Mesenchymal stem cell (in vitro differentiated cells and primary cell): Measurements from ENCODE around the gene NDUFS7.

Experiments
- DNase-seq: peaks from one replicate; pipeline ENCODE4 v3.0.0-alpha.2; 2013
- H2AFZ ChIP-seq: one replicate; pipeline ENCODE4 v1.6.1; 2013; ENCODE audit warnings: low read depth, mild to moderate bottlenecking, control low read depth, inconsistent platforms, low read length, moderate library complexity
- H2AK5ac ChIP-seq: 2 replicates; pipeline ENCODE4 v1.6.1; 2013; ENCODE audit warnings: low read length, moderate library complexity, mild to moderate bottlenecking, inconsistent platforms; ENCODE audit not compliant: severe bottlenecking
- H2BK120ac ChIP-seq: one replicate; pipeline ENCODE4 v1.6.1; 2013; ENCODE audit warnings: low read depth, mild to moderate bottlenecking, inconsistent platforms, low read length, moderate library complexity
- H2BK12ac ChIP-seq, 2 experiments: one replicate each; pipeline ENCODE4 v1.6.1; 2013; ENCODE audit warnings: inconsistent platforms in 2 of 2, low read length in 2 of 2, mild to moderate bottlenecking in 2 of 2, moderate library complexity in 2 of 2, control low read depth in 1 of 2
- H2BK15ac ChIP-seq: one replicate; pipeline ENCODE4 v1.6.1; 2013; ENCODE audit warnings: mild to moderate bottlenecking, low read depth, inconsistent platforms; ENCODE audit not compliant: poor library complexity, severe bottlenecking
- H2BK5ac ChIP-seq: 2 replicates; pipeline ENCODE4 v1.6.1; 2013; ENCODE audit warnings: low read depth, mild to moderate bottlenecking, low read length, control low read depth, inconsistent platforms; ENCODE audit not compliant: poor library complexity, severe bottlenecking
- H3K14ac ChIP-seq, 2 experiments: one replicate each; pipeline ENCODE4 v1.6.1; 2013; ENCODE audit warnings: inconsistent platforms in 2 of 2, low read length in 2 of 2, control low read depth in 1 of 2, mild to moderate bottlenecking in 1 of 2, moderate library complexity in 1 of 2
- H3K18ac ChIP-seq, 2 experiments: one replicate each; pipeline ENCODE4 v1.6.1; 2013; ENCODE audit warnings: inconsistent platforms in 2 of 2, low read length in 2 of 2, control low read depth in 1 of 2, low read depth in 1 of 2, mild to moderate bottlenecking in 1 of 2
- H3K23ac ChIP-seq, 2 experiments: one replicate each; pipeline ENCODE4 v1.6.1; 2013; ENCODE audit warnings: inconsistent platforms in 2 of 2, low read length in 2 of 2, mild to moderate bottlenecking in 2 of 2, moderate library complexity in 2 of 2, control low read depth in 1 of 2
- H3K27ac ChIP-seq: 2 replicates; pipeline ENCODE4 v1.5.1; 2013; ENCODE audit warnings: mild to moderate bottlenecking, moderate library complexity, low read length, control low read depth, inconsistent platforms; ENCODE audit not compliant: poor library complexity, severe bottlenecking
- H3K27me3 ChIP-seq, 2 experiments: 2 replicates each; pipeline versions ENCODE4 v1.6.1 to v1.7.0; 2013; ENCODE audit warnings: low read length in 2 of 2, mild to moderate bottlenecking in 2 of 2, moderate library complexity in 2 of 2, control low read depth in 1 of 2, inconsistent platforms in 1 of 2; ENCODE audit not compliant: control insufficient read depth in 1 of 2, insufficient read depth in 1 of 2
- H3K36me3 ChIP-seq, 2 experiments: 2 replicates each; pipeline versions ENCODE4 v1.6.1 to v1.7.0; 2013; ENCODE audit warnings: low read length in 2 of 2, control low read depth in 1 of 2, inconsistent platforms in 1 of 2, low read depth in 1 of 2, mild to moderate bottlenecking in 1 of 2; ENCODE audit not compliant: insufficient read depth in 2 of 2, control insufficient read depth in 1 of 2
- H3K4ac ChIP-seq, 2 experiments: one replicate each; pipeline ENCODE4 v1.6.1; 2013; ENCODE audit warnings: inconsistent platforms in 2 of 2, low read length in 2 of 2, mild to moderate bottlenecking in 2 of 2, moderate library complexity in 2 of 2, control low read depth in 1 of 2, low read depth in 1 of 2
- H3K4me1 ChIP-seq: 2 replicates; pipeline ENCODE4 v1.6.1; 2013; ENCODE audit warnings: low read depth, low read length, control low read depth; ENCODE audit not compliant: control insufficient read depth, insufficient read depth
- H3K4me2 ChIP-seq: 2 replicates; pipeline ENCODE4 v1.6.1; 2013; ENCODE audit warnings: low read length, mild to moderate bottlenecking, inconsistent platforms; ENCODE audit not compliant: poor library complexity, severe bottlenecking
- H3K4me3 ChIP-seq, 2 experiments: 2 replicates each; pipeline versions ENCODE4 v1.5.1 to v1.7.0; 2013; ENCODE audit warnings: low read length in 2 of 2, mild to moderate bottlenecking in 2 of 2, control low read depth in 1 of 2, low read depth in 1 of 2; ENCODE audit not compliant: insufficient read depth in 1 of 2
- H3K79me1 ChIP-seq: replicated peaks from 2 replicates; pipeline ENCODE4 v1.6.1; 2013; ENCODE audit warnings: mild to moderate bottlenecking, control low read depth, low read length, inconsistent platforms; ENCODE audit not compliant: poor library complexity, severe bottlenecking
- H3K9ac ChIP-seq: 2 replicates; pipeline ENCODE4 v1.7.0; 2013; ENCODE audit warnings: mild to moderate bottlenecking, low read length, moderate library complexity
- H3K9me3 ChIP-seq: 2 replicates; pipeline ENCODE4 v1.7.0; 2013; ENCODE audit warnings: mild to moderate bottlenecking, low read length; ENCODE audit not compliant: control insufficient read depth
- H4K8ac ChIP-seq: one replicate; pipeline ENCODE4 v1.6.1; 2013; ENCODE audit warnings: inconsistent platforms, mild to moderate bottlenecking, low read length, moderate library complexity
- H4K91ac ChIP-seq: one replicate; pipeline ENCODE4 v1.6.1; 2013; ENCODE audit warnings: mild to moderate bottlenecking, low read length, inconsistent platforms
- WGBS: methylation state at CpG from one replicate; pipeline ENCODE4 v1.1.7; 2013; ENCODE audit warnings: mixed read lengths; 5-methylcytosine and 5-hydroxymethylcytosine counted together

NDUFS7 gene

GRCh38 chr19:1384085-1384462 lies 367 bp downstream of the NDUFS7 start:
- H3K4me3 ChIP-seq = peak overlapping the region; percentile 86 to 96
- H3K9me3 ChIP-seq = no peaks in the 10 kb centered on the region
- peak overlapping the region; percentile 78 for H4K8ac ChIP-seq
- H2BK15ac ChIP-seq = peak overlapping the region; percentile 68
- peak overlapping the region; percentile 57 for H4K91ac ChIP-seq
- peak overlapping the region; percentile 51 to 67 for H3K4ac ChIP-seq
- H3K18ac ChIP-seq = peak overlapping the region; percentile 61 to 79
- peak overlapping the region in 1 of 2 experiments; percentile 77 for H3K14ac ChIP-seq
- H3K36me3 ChIP-seq = peaks cover 9 to 34% of the 10 kb centered on the region in 2 experiments
- 1% methylated on average over 22 of the region's 23 CpGs for WGBS
- peak overlapping the region; percentile 96 for H3K9ac ChIP-seq
- DNase-seq = no peak
- no peak overlapping the region for H3K23ac ChIP-seq
- H2BK120ac ChIP-seq = peak overlapping the region; percentile 11
- H3K79me1 ChIP-seq = peaks cover 33% of the 10 kb centered on the region
- H3K4me2 ChIP-seq = peak overlapping the region; percentile 61
- H3K27ac ChIP-seq = no peak overlapping the region
- peak overlapping the region; percentile 30 for H2AFZ ChIP-seq
- H3K27me3 ChIP-seq = no peaks in the 10 kb centered on the region
- no peak overlapping the region for H2BK12ac ChIP-seq
- H2AK5ac ChIP-seq = no peak overlapping the region
- no peak overlapping the region for H2BK5ac ChIP-seq
- peaks cover 6% of the 10 kb centered on the region for H3K4me1 ChIP-seq

DNA sequence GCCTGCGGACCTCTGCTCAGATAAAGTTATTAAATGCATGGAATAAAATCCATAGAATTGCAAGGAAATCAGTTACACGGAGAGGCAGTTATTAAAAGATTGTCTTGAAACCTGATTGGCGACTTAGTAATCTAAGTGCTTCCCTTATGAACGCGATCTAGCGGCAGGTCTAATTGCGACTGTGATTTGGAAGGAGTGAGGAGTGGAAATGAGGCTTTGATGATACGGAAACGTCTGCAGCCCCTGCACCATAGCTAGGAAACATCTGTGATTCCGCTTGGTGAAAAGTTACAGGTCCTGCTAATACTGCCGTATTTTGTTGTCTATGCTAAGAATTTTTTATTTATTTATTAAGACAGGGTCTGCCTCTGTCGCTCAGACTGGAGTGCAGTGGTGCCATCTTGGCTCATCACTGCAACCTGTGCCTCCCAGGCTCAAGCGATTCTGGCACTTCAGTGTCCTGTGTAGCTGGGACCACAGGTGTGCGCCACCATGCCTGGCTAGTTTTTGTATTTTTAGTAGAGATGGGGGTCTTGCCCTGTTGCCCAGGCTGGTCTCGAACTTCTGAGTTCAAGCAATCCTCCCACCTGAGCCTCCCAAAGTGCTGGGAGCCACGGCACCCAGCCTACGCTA lies 887 bp downstream of the NDUFS7 start:
- no peak overlapping the region for H3K4ac ChIP-seq
- H2BK15ac ChIP-seq = no peak overlapping the region
- H2AK5ac ChIP-seq = no peak overlapping the region
- H2BK5ac ChIP-seq = no peak overlapping the region
- peaks cover 31% of the 10 kb centered on the region for H3K79me1 ChIP-seq
- H4K91ac ChIP-seq = no peak overlapping the region
- H2AFZ ChIP-seq = no peak overlapping the region
- H3K18ac ChIP-seq = no peak overlapping the region
- no peak overlapping the region for H3K14ac ChIP-seq
- H3K4me3 ChIP-seq = peak overlapping the region; percentile 86 to 96
- H3K9me3 ChIP-seq = no peaks in the 10 kb centered on the region
- no peak overlapping the region for H3K23ac ChIP-seq
- 58% methylated on average over 17 of the region's 17 CpGs for WGBS
- peak; percentile 26 for DNase-seq
- H3K9ac ChIP-seq = peak overlapping the region; percentile 96
- H3K27me3 ChIP-seq = no peaks in the 10 kb centered on the region
- peaks cover 6% of the 10 kb centered on the region for H3K4me1 ChIP-seq
- H4K8ac ChIP-seq = no peak overlapping the region
- H2BK12ac ChIP-seq = no peak overlapping the region
- no peak overlapping the region for H3K27ac ChIP-seq
- H3K4me2 ChIP-seq = peak overlapping the region; percentile 61
- H2BK120ac ChIP-seq = no peak overlapping the region
- peaks cover 14 to 34% of the 10 kb centered on the region in 2 experiments for H3K36me3 ChIP-seq

DNA sequence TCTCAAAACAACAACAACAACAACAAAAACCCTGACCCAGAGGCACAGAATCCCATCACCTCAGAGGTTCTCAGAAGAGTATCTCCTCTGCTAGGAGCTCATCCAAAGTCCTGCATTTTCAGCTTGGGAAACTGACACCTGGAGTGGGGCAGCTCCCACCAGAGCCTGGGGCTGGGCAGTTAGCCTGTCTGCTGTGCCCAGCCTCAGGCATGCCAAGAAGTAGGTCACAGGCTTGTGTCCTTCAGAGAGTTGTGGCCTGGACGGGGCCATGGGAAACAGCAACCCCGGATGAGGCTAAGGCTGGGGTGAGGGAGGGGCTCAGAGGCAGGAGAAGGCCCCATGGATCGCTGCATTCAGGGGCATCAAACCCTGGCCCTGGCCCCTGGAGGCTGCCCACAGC lies 2.1 kb downstream of the NDUFS7 start:
- peaks cover 38% of the 10 kb centered on the region for H3K79me1 ChIP-seq
- H3K4me3 ChIP-seq = no peak overlapping the region
- H3K4me1 ChIP-seq = peaks cover 6% of the 10 kb centered on the region
- H4K91ac ChIP-seq = no peak overlapping the region
- H3K9me3 ChIP-seq = no peaks in the 10 kb centered on the region
- no peak for DNase-seq
- no peak overlapping the region for H3K4ac ChIP-seq
- no peak overlapping the region for H3K4me2 ChIP-seq
- H2BK120ac ChIP-seq = no peak overlapping the region
- H3K27ac ChIP-seq = no peak overlapping the region
- H3K36me3 ChIP-seq = peaks cover 16 to 43% of the 10 kb centered on the region in 2 experiments
- no peak overlapping the region for H2AK5ac ChIP-seq
- H2AFZ ChIP-seq = no peak overlapping the region
- H3K14ac ChIP-seq = no peak overlapping the region
- H4K8ac ChIP-seq = no peak overlapping the region
- H3K9ac ChIP-seq = no peak overlapping the region
- H3K23ac ChIP-seq = no peak overlapping the region
- H2BK15ac ChIP-seq = no peak overlapping the region
- no peak overlapping the region for H2BK12ac ChIP-seq
- H3K27me3 ChIP-seq = no peaks in the 10 kb centered on the region
- H2BK5ac ChIP-seq = no peak overlapping the region
- 92% methylated on average over 2 of the region's 3 CpGs for WGBS
- no peak overlapping the region for H3K18ac ChIP-seq

GRCh38 chr19:1386945-1387683 lies 3.4 kb downstream of the NDUFS7 start:
- H3K14ac ChIP-seq = no peak overlapping the region
- no peak overlapping the region for H3K4ac ChIP-seq
- peaks cover 38% of the 10 kb centered on the region for H3K79me1 ChIP-seq
- no peak overlapping the region for H3K4me2 ChIP-seq
- no peak overlapping the region for H2AK5ac ChIP-seq
- no peak overlapping the region for H2BK120ac ChIP-seq
- no peak overlapping the region for H3K9ac ChIP-seq
- H3K4me3 ChIP-seq = no peak overlapping the region
- H3K23ac ChIP-seq = no peak overlapping the region
- no peak overlapping the region for H3K18ac ChIP-seq
- H2BK15ac ChIP-seq = no peak overlapping the region
- peaks cover 6% of the 10 kb centered on the region for H3K4me1 ChIP-seq
- no peaks in the 10 kb centered on the region for H3K27me3 ChIP-seq
- no peak for DNase-seq
- H3K27ac ChIP-seq = no peak overlapping the region
- H3K36me3 ChIP-seq = peaks cover 23 to 49% of the 10 kb centered on the region in 2 experiments
- H2BK12ac ChIP-seq = no peak overlapping the region
- peak overlapping the region; percentile 32 for H4K8ac ChIP-seq
- no peaks in the 10 kb centered on the region for H3K9me3 ChIP-seq
- no peak overlapping the region for H2AFZ ChIP-seq
- 97% methylated on average over 39 of the region's 39 CpGs for WGBS
- no peak overlapping the region for H2BK5ac ChIP-seq
- H4K91ac ChIP-seq = no peak overlapping the region
